Natural killer cell treated with Interleukin-12 subunit alpha and Interleukin-12 subunit beta and Interleukin-15 and Interleukin-18, amount 100 ng/mL, for 72 hours (primary cell): ENCODE measurements around the gene PPIA. TPM values are rescaled to one million over a fixed set of nuclear protein-coding genes. Genes with fewer than 3 reads are reported as not detected.
A peak's percentile ranks its signal among the peaks of the same experiment; 100 is the strongest.
"Not testable (repeated sequence)": the region's sequence is repeated elsewhere in the genome, so short reads cannot be mapped to it uniquely, and the experiment has no call there.

Experiments used
- ATAC-seq, 2 donors: fragments of 150-1000 bp; cut with Tn5 transposase in 1 of 2; sonication (Bioruptor Pico), chemical (Tn5 transposase) in 1 of 2; 2 replicates each; pipeline ENCODE4 v1.10.0; 2021
- DNase-seq: peaks from one replicate; pipeline ENCODE4 v3.0.0; 2022; ENCODE audit warnings: low spot score
- H3K27ac Mint-ChIP-seq, 2 donors: 1 replicate in 1 of 2; 2 replicates in 1 of 2; pipeline ENCODE4 v1.8.0; 2022; ENCODE audit warnings: mixed read lengths in 2 of 2, mild to moderate bottlenecking in 1 of 2, moderate library complexity in 1 of 2
- H3K27me3 Mint-ChIP-seq, 2 donors: 1 replicate in 1 of 2; 2 replicates in 1 of 2; pipeline ENCODE4 v1.8.0; 2022; ENCODE audit warnings: mixed read lengths in 2 of 2
- H3K36me3 Mint-ChIP-seq: one replicate; pipeline ENCODE4 v1.8.0; 2022; ENCODE audit warnings: mixed read lengths
- H3K4me1 Mint-ChIP-seq, 2 donors: 1 replicate in 1 of 2; 2 replicates in 1 of 2; pipeline ENCODE4 v1.8.0; 2022; ENCODE audit warnings: low read depth in 2 of 2, mixed read lengths in 2 of 2, mild to moderate bottlenecking in 1 of 2
- H3K4me3 Mint-ChIP-seq: one replicate; pipeline ENCODE4 v1.8.0; 2022; ENCODE audit warnings: mixed read lengths
- H3K9me3 Mint-ChIP-seq: 2 replicates; pipeline ENCODE4 v1.8.0; 2022; ENCODE audit warnings: mixed read lengths
- total RNA-seq, 2 donors: library from RNA; stranded (reverse); gene quantifications; one replicate each; pipeline ENCODE4 v1.2.3, GENCODE V29; 2022

The PPIA gene
- total RNA-seq, 2 donors from 2014 or later: 1,523 to 1,782 TPM

DNA sequence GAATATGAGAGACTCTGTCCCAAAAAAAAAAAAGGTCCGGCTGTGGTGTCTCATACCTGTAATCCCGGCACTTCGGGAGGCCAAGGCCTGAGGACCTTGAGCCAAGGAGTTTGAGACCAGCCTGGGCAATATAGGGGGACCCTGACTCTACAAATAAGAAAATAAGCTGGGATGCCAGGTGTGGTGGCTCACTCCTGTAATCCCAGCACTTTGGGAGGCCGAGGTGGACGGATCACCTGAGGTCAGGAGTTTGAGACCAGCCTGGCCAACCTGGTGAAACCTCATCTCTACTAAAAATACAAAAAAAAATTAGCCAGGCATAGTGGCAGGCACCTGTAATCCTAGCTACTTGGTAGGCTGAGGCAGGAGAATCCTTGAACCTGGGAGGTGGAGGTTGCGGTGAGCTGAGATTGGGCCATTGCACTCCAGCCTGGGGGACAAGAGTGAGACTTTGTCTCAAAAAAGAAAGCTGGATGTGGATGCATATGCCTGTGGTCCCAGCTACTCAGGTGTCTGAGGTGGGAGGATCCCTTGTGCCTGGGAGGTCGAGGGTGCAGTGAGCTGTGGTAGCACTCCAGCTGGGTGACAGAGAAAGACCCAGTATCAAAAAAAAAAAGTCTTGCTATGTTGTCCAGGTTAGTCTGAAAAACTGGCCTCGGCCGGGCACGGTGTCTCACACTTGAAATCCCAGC lies 7.5 kb downstream of the PPIA start:
- not testable (repeated sequence) for H3K27ac Mint-ChIP-seq, DNase-seq, H3K4me3 Mint-ChIP-seq, H3K27me3 Mint-ChIP-seq, H3K9me3 Mint-ChIP-seq
- H3K36me3 Mint-ChIP-seq: peaks cover 31% of the 10 kb centered on the region
- ATAC-seq: peak in 1 of 2 donors; percentile 22
- H3K4me1 Mint-ChIP-seq: peaks cover 15 to 19% of the 10 kb centered on the region in 2 donors

GRCh38 chr7:44805950-44806349 lies 9.5 kb downstream of the PPIA start:
- Mint-ChIP-seq H3K4me1 (peaks cover 9 to 10% of the 10 kb centered on the region in 2 donors), H3K36me3 (peaks cover 16% of the 10 kb centered on the region), H3K4me3 (no peak overlapping the region), H3K27ac (no peak overlapping the region), H3K9me3 (no peaks in the 10 kb centered on the region), H3K27me3 (no peaks in the 10 kb centered on the region)
- DNase-seq (no peak), ATAC-seq (no peak)

- H3K9me3 Mint-ChIP-seq: no peaks in the 10 kb centered on the region
- no peaks in the 10 kb centered on the region for H3K4me1 Mint-ChIP-seq
- no peak overlapping the region for H3K27ac Mint-ChIP-seq
- ATAC-seq (no peak), DNase-seq (no peak)
- H3K4me3 Mint-ChIP-seq: no peak overlapping the region
- no peaks in the 10 kb centered on the region for H3K27me3 Mint-ChIP-seq
- no peaks in the 10 kb centered on the region for H3K36me3 Mint-ChIP-seq
Observed at GRCh38 chr7:44808914-44809393, 12.5 kb downstream of the PPIA start.

- H3K36me3 Mint-ChIP-seq: no peaks in the 10 kb centered on the region
- H3K4me1 Mint-ChIP-seq: no peaks in the 10 kb centered on the region
- H3K9me3 Mint-ChIP-seq: no peaks in the 10 kb centered on the region
- H3K27ac Mint-ChIP-seq: no peak overlapping the region
- ATAC-seq (no peak), DNase-seq (no peak)
- no peaks in the 10 kb centered on the region for H3K27me3 Mint-ChIP-seq
- H3K4me3 Mint-ChIP-seq: no peak overlapping the region
Observed at GRCh38 chr7:44811093-44811492, 14.6 kb downstream of the PPIA start.

DNA sequence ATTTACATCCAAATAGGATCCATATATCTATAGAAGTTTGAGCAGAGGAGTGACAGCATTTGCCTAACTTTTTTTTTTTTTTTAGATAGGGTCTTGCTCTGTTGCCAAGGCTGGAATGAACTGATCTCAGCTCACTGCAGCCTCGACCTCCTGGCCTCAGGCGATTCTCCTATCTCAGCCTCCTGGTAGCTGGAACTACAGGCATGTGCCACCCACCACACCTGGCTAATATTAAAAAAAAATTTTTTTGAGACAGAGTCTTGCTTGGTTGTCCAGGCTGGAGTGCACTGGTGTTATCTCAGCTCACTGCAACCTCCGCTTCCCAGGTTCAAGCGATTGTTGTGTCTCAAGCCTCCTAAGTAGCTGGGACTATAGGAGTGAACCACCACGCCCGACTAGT lies 15.1 kb downstream of the PPIA start:
- DNase-seq (no peak), ATAC-seq (no peak)
- Mint-ChIP-seq H3K27me3 (no peaks in the 10 kb centered on the region), H3K9me3 (no peaks in the 10 kb centered on the region), H3K4me1 (no peaks in the 10 kb centered on the region), H3K27ac (no peak overlapping the region), H3K36me3 (no peaks in the 10 kb centered on the region), H3K4me3 (no peak overlapping the region)

- H3K27me3 Mint-ChIP-seq: no peaks in the 10 kb centered on the region
- H3K27ac Mint-ChIP-seq: no peak overlapping the region
- H3K4me3 Mint-ChIP-seq: no peak overlapping the region
- no peaks in the 10 kb centered on the region for H3K36me3 Mint-ChIP-seq
- no peaks in the 10 kb centered on the region for H3K4me1 Mint-ChIP-seq
- no peaks in the 10 kb centered on the region for H3K9me3 Mint-ChIP-seq
- no peak for DNase-seq
- ATAC-seq: no peak
Observed at GRCh38 chr7:44814919-44815318, 18.4 kb downstream of the PPIA start.

DNA sequence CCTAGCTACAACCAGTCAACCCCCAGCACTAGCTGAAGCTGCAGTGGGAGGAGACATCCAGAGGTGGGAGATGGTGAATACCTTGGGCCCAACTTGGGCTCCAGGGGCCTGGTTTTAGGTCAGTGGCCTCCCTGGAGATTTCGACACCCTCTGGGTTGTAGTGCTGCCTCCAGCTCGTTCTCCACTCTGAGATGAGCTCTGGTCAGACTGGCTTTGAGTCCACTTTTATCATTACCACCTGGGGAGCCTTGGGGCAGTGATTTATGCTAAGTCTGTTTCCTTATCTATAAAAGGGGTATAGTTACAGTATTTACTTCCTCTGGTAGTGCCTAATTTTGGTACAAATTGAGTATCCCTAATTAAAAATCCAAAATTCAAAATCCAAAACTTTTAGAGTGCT lies 22.8 kb downstream of the PPIA start:
- ATAC-seq (no peak), DNase-seq (no peak)
- Mint-ChIP-seq H3K9me3 (no peaks in the 10 kb centered on the region), H3K27me3 (no peaks in the 10 kb centered on the region), H3K27ac (no peak overlapping the region), H3K36me3 (no peaks in the 10 kb centered on the region), H3K4me3 (no peak overlapping the region), H3K4me1 (peaks cover 9 to 15% of the 10 kb centered on the region in 2 donors)

GRCh38 chr7:44823255-44823781 lies 26.8 kb downstream of the PPIA start:
- H3K9me3 Mint-ChIP-seq: no peaks in the 10 kb centered on the region
- H3K4me3 Mint-ChIP-seq: no peak overlapping the region
- no peak for DNase-seq
- no peaks in the 10 kb centered on the region for H3K36me3 Mint-ChIP-seq
- H3K27me3 Mint-ChIP-seq: no peaks in the 10 kb centered on the region
- peak in 1 of 2 donors; percentile 38 for ATAC-seq
- H3K27ac Mint-ChIP-seq: peak overlapping the region in 1 of 2 donors; percentile 60
- H3K4me1 Mint-ChIP-seq: peaks cover 17 to 22% of the 10 kb centered on the region in 2 donors

GRCh38 chr7:44824894-44825526 lies 28.5 kb downstream of the PPIA start:
- H3K4me1 Mint-ChIP-seq: peaks cover 17 to 22% of the 10 kb centered on the region in 2 donors
- ATAC-seq: no peak

GRCh38 chr7:44827567-44827966 lies 31.1 kb downstream of the PPIA start:
- H3K27ac Mint-ChIP-seq: peak overlapping the region in 1 of 2 donors; percentile 69
- no peaks in the 10 kb centered on the region for H3K27me3 Mint-ChIP-seq
- ATAC-seq (no peak), DNase-seq (no peak)
- H3K4me1 Mint-ChIP-seq: peaks cover 8 to 11% of the 10 kb centered on the region in 2 donors
- H3K9me3 Mint-ChIP-seq: no peaks in the 10 kb centered on the region
- H3K36me3 Mint-ChIP-seq: peaks cover 10% of the 10 kb centered on the region
- no peak overlapping the region for H3K4me3 Mint-ChIP-seq

More at GRCh38 chr7:44824894-44825526, 28.5 kb downstream of the PPIA start:
- DNase-seq: no peak
- H3K36me3 Mint-ChIP-seq: peaks cover 4% of the 10 kb centered on the region
- H3K27ac Mint-ChIP-seq: peak overlapping the region; percentile 12 to 35
- H3K9me3 Mint-ChIP-seq: no peaks in the 10 kb centered on the region
- no peaks in the 10 kb centered on the region for H3K27me3 Mint-ChIP-seq
- H3K4me3 Mint-ChIP-seq: no peak overlapping the region

- Mint-ChIP-seq H3K27ac (no peak overlapping the region), H3K27me3 (no peaks in the 10 kb centered on the region), H3K4me1 (peaks cover 19 to 26% of the 10 kb centered on the region in 2 donors), H3K9me3 (no peaks in the 10 kb centered on the region), H3K36me3 (peaks cover 20% of the 10 kb centered on the region), H3K4me3 (no peak overlapping the region)
- no peak for DNase-seq
- ATAC-seq: no peak
Observed at GRCh38 chr7:44838751-44839150, 42.3 kb downstream of the PPIA start.

GRCh38 chr7:44842675-44843074 lies 46.2 kb downstream of the PPIA start:
- not testable (repeated sequence) for ATAC-seq, H3K9me3 Mint-ChIP-seq, H3K27me3 Mint-ChIP-seq, H3K4me3 Mint-ChIP-seq, H3K27ac Mint-ChIP-seq, DNase-seq
- peaks cover 20% of the 10 kb centered on the region for H3K36me3 Mint-ChIP-seq
- H3K4me1 Mint-ChIP-seq: peaks cover 45 to 48% of the 10 kb centered on the region in 2 donors

- DNase-seq, H3K9me3 Mint-ChIP-seq, H3K27ac Mint-ChIP-seq, H3K27me3 Mint-ChIP-seq, H3K4me3 Mint-ChIP-seq, ATAC-seq: not testable (repeated sequence)
- H3K36me3 Mint-ChIP-seq: peaks cover 20% of the 10 kb centered on the region
- H3K4me1 Mint-ChIP-seq: peaks cover 43 to 48% of the 10 kb centered on the region in 2 donors
Observed at GRCh38 chr7:44843440-44843839, 47.0 kb downstream of the PPIA start.

- Mint-ChIP-seq H3K4me3 (peak overlapping the region; percentile 89), H3K9me3 (no peaks in the 10 kb centered on the region), H3K27ac (peak overlapping the region; percentile 83 to 93), H3K4me1 (peaks cover 39 to 52% of the 10 kb centered on the region in 2 donors), H3K27me3 (no peaks in the 10 kb centered on the region), H3K36me3 (peaks cover 12% of the 10 kb centered on the region)
- ATAC-seq (no peak), DNase-seq (no peak)
Observed at GRCh38 chr7:44845451-44845850, 49.0 kb downstream of the PPIA start.
